ENCODE data around the gene CCM2.

- TF ChIP-seq CTCF (IDR thresholded peaks at IDR 0.05) (no peak), POLR2A (IDR thresholded peaks at IDR 0.05) (no peak)
Measured at GRCh38 chr7:44988701-44989100, 11.3 kb upstream of the CCM2 start.

All from ovary (tissue), 3 donors.